DOHH2 (cell line): ENCODE data around the gene IL4.

ENCODE experiments used
- EZH2phosphoT487 ChIP-seq: fragments of 200-600 bp; sonication (generic); IDR thresholded peaks from 2 replicates; pipeline ENCODE4 v1.6.1; 2017; ENCODE audit warnings: borderline replicate concordance, mild to moderate bottlenecking, antibody characterized with exemption, low read length, moderate library complexity, mixed read lengths
- TF ChIP-seq, protein P1 (sequence below): fragments of 200-600 bp; sonication (generic); IDR thresholded peaks from one replicate; pipeline ENCODE4 v1.5.1; 2014; ENCODE audit warnings: antibody characterized with exemption, mild to moderate bottlenecking, low read depth, low read length; ENCODE audit not compliant: poor library complexity, severe bottlenecking

GRCh38 chr5:132627470-132627869, 46.3 kb upstream of the IL4 start:
- TF ChIP-seq, protein P1, sequence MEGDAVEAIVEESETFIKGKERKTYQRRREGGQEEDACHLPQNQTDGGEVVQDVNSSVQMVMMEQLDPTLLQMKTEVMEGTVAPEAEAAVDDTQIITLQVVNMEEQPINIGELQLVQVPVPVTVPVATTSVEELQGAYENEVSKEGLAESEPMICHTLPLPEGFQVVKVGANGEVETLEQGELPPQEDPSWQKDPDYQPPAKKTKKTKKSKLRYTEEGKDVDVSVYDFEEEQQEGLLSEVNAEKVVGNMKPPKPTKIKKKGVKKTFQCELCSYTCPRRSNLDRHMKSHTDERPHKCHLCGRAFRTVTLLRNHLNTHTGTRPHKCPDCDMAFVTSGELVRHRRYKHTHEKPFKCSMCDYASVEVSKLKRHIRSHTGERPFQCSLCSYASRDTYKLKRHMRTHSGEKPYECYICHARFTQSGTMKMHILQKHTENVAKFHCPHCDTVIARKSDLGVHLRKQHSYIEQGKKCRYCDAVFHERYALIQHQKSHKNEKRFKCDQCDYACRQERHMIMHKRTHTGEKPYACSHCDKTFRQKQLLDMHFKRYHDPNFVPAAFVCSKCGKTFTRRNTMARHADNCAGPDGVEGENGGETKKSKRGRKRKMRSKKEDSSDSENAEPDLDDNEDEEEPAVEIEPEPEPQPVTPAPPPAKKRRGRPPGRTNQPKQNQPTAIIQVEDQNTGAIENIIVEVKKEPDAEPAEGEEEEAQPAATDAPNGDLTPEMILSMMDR, result no peak
- no peak for TF ChIP-seq EZH2phosphoT487
